DMS153 (cell line): ENCODE measurements around the gene RMRP.

Experiments
- DNase-seq: peaks from one replicate; lab custom pipeline; 2025; lab: John Stamatoyannopoulos, UW

Gene RMRP

DNA sequence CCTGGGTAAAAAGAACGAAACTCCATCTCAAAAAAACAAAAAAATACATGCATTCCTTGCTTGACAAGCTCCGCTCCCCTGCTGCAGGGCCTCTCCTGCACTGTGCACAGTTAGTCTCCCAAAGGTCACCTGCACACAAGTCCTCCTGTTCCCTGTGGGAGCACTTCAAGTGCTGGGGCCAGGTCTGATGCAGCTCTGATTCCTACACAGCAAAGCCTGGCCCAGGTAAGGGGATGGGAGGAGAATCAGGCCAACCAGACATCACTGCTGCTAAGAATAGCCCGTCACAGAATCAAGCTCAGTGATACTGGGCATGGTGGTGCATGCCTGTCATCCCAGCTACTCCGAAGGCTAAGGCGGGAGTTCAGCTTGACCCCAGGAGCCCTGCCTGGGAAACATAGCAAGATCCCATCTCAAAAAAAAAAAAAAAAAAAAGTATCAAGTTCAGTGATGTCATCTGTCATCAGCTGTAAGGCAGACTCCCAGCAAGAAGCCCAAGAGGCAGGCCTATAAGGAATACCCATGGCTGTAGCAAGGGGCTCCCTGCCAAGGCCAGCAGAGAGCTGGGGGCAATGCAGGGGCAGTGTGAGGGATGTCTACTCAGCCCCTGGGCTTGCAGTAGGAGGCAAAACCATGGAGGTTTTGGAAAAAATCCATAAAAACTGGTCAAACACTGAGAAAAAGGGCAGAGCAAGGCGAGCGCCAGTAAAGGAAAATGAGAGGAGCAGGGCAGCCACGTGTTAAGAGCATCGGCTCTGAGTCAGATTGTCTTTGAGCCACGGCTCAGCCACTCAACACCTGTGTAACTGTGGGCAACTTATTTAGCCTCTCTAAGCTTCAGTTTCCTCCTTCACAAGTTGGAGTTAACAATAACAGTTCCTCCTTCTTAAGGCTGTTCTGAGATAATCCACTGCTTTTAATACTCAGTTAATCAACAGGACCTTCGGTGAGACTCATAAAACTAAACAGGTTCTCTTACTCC lies 28.7 kb upstream of the RMRP start:
- no peak for DNase-seq

DNA sequence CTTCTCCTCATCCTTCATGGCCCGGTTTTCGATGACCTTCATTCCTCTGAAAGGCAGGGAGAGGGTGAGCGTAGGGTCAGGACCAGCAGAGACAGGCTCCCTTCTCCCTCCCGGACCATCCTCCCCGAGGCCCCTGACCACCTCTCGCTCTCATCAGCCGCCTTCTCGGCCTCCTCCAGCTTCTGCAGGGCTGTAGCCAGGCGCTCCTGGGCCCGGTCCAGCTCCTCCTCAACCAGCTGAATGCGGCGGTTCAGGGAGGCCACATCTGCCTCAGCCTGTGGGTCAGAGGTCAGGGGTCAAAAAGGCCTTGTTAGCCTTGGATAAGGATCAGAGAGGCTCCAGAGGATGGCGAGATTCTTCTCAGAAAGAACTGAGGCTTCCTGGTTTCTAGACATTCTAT lies 27.7 kb upstream of the RMRP start:
- no peak for DNase-seq

DNA sequence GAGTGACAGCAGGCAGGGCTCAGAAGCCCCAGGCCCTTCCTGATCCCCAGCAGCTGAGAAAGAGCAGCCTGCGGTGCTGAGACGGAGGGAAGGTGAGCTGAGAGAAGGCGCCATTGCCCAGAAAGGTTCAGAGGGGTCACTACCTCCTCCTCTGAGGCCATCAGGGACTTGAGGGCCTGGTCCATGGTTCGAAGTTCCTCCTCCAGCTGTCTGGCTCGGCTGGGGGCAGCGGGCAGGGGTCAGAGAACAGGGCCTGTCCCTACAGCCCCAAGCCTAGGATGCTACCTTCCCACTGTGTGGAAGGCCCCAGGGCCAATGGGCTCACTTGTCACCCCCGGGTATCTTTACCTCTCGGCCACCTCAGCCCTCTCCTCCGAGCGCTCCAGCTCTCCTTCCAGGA lies 27.1 kb upstream of the RMRP start:
- DNase-seq = no peak

DNA sequence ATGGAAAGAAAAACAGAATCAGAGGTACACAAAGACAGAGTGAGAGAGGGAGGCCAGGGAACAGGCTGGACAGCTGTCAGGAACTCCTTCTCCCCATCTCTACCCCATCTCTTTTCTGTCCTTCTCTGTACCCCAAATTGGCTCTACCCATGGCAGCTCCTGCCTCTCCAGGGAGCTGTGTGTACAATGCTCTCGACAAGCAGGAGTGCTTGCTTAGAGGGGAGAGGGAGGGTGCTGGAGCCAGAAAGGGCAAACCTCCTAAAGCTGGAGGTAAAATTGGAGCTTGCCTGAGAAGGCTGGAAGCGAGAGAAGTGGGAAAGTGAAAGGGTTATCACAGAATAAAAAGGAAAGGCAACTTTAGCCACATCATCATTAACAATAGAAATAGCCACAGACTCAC lies 25.5 kb upstream of the RMRP start:
- DNase-seq = no peak

DNA sequence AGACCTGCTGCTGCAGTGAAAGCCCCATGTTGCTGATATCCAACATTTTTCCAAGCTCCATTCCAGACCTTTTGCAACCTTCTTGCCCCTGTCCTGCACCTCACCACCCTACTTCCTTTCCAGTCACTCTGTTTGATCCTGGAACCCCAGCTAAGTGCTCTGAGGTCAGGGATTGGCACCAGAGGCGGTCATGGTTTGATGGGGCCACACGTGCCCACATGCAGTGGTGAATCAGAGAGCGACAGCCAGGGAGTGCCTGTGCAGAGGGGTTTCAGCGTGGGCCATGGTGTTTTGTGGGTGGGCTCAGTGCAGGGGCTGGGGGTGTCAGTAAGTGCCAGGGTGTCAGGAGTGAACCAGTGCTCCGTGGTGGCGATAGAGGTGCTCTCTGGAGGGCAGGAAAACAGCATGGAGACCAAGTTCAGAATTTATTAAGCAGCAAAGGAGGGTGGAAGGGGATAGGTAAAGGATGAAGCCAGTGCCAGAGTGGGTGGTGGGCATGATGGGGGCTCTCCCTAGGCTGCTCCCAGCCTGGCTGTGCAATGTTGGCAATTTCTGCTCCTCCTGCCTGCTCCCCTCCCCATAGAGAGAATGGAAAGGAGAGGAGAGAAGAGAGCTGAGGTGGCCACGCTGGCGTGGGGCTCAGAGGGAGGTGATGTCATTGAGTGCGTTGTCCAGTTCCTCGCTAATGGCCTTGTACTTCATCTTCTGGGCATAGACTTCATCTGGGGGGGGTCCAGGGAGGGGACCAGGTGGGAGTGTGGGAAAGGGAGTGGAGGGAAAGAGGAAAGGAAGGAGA lies 24.9 kb upstream of the RMRP start:
- DNase-seq = no peak

DNA sequence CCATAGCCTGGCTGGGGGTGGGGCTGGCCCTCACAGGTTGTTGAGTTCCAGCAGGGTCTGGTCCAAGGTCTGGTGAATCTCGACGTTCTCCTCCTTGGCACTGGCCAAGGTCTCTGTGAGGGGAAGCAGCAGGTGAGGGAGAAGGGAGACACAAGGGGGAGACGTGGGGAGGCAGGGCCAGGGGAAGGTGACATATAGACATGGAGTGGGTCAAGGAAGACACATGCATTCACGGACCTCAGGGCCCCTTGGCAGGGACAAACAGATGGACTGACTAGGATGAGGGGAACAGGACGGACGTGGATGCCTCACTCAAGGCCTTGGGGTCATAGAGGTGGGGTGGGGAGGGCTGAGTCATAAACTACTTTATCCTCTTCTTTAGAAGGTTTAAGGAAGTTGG lies 24.2 kb upstream of the RMRP start:
- no peak for DNase-seq

DNA sequence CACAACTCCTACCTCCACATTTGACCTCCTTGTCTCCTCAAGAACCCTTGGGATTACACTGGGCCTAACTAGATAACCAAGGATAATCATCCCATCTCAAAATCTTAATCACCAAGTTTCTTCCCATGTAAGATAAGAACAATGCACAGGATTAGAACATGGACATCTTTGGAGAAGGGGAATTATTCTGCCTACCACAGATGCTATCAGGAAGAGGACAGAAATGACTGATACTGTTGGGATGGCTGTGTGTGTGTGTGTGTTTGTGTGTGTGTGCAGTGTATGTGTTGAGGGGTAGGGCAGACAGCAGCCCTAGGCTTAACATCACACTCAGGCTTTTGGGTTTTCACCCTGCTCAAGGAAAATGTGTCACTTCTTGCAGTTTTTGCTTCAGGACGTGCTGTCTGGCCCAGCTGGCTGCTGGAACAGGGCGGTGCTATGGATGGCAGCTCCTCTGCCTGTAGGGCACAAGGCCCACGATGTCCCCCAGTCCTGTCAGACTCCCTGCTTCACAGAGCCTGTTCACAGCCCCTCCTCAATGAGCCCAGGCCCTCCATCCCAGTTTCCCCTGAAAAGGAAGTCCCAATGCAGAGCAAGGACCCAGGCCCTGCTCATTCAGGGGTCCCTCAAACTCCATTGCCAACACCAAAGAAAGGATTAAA lies 23.7 kb upstream of the RMRP start:
- DNase-seq = no peak

DNA sequence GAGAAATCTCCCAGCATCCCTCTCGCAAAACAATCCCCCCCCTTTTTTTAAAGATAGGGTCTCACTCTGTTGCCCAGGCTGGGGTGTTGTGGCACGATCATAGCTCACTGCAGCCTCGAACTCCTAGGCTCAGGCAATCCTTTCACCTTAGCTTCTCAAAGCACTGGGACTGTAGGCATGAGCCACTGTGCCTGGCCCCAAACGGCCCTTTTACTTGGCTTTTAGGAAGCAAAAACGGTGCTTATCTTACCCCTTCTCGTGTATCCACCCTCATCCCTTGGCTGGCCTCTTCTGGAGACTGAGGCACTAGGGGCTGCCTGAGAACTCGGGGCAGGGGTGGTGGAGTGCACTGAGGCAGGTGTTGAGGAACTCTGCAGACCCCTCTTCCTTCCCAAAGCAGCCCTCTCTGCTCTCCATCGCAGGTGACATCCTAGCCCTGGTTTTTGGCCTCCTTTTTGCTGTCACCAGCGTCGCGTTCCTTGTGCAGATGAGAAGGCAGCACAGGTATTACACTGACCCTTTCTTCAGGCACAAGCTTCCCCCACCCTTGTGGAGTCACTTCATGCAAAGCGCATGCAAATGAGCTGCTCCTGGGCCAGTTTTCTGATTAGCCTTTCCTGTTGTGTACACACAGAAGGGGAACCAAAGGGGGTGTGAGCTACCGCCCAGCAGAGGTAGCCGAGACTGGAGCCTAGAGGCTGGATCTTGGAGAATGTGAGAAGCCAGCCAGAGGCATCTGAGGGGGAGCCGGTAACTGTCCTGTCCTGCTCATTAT lies 22.7 kb upstream of the RMRP start:
- DNase-seq = no peak

DNA sequence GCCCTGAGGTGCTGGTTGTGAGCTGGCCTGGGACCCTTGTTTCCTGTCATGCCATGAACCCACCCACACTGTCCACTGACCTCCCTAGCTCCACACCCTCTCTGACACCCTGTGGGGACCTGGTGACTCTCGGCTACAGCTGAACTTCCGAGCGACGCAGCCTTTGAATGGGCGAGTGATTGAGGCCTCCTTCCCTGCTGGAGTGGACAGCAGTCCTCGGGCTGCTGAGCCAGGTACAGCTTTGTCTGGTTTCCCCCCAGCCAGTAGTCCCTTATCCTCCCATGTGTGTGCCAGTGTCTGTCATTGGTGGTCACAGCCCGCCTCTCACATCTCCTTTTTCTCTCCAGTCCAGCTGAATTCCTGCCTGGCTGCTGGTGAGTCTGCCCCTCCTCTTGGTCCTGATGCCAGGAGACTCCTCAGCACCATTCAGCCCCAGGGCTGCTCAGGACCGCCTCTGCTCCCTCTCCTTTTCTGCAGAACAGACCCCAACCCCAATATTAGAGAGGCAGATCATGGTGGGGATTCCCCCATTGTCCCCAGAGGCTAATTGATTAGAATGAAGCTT lies 22.0 kb upstream of the RMRP start:
- no peak for DNase-seq

DNA sequence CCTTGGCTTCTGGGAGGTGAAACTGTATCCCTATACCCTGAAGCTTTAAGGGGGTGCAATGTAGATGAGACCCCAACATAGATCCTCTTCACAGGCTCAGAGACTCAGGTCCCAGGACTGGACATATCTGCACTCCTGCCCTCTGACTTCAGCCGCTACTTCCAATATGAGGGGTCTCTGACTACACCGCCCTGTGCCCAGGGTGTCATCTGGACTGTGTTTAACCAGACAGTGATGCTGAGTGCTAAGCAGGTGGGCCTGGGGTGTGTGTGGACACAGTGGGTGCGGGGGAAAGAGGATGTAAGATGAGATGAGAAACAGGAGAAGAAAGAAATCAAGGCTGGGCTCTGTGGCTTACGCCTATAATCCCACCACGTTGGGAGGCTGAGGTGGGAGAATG lies 21.3 kb upstream of the RMRP start:
- DNase-seq = no peak

DNA sequence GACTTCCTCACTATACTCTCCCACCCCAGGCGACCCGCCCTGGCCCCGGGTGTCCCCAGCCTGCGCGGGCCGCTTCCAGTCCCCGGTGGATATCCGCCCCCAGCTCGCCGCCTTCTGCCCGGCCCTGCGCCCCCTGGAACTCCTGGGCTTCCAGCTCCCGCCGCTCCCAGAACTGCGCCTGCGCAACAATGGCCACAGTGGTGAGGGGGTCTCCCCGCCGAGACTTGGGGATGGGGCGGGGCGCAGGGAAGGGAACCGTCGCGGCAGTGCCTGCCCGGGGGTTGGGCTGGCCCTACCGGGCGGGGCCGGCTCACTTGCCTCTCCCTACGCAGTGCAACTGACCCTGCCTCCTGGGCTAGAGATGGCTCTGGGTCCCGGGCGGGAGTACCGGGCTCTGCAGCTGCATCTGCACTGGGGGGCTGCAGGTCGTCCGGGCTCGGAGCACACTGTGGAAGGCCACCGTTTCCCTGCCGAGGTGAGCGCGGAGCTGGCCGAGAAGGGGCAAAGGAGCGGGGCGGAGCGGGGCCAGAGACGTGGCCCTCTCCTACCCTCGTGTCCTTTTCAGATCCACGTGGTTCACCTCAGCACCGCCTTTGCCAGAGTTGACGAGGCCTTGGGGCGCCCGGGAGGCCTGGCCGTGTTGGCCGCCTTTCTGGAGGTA lies 18.0 kb upstream of the RMRP start:
- DNase-seq = no peak

DNA sequence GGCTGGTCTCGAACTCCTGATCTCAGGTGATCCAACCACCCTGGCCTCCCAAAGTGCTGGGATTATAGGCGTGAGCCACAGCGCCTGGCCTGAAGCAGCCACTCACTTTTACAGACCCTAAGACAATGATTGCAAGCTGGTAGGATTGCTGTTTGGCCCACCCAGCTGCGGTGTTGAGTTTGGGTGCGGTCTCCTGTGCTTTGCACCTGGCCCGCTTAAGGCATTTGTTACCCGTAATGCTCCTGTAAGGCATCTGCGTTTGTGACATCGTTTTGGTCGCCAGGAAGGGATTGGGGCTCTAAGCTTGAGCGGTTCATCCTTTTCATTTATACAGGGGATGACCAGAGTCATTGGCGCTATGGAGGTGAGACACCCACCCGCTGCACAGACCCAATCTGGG lies 17.4 kb upstream of the RMRP start:
- no peak for DNase-seq

DNA sequence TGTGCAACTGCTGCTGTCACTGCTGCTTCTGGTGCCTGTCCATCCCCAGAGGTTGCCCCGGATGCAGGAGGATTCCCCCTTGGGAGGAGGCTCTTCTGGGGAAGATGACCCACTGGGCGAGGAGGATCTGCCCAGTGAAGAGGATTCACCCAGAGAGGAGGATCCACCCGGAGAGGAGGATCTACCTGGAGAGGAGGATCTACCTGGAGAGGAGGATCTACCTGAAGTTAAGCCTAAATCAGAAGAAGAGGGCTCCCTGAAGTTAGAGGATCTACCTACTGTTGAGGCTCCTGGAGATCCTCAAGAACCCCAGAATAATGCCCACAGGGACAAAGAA lies 16.2 kb upstream of the RMRP start:
- no peak for DNase-seq

DNA sequence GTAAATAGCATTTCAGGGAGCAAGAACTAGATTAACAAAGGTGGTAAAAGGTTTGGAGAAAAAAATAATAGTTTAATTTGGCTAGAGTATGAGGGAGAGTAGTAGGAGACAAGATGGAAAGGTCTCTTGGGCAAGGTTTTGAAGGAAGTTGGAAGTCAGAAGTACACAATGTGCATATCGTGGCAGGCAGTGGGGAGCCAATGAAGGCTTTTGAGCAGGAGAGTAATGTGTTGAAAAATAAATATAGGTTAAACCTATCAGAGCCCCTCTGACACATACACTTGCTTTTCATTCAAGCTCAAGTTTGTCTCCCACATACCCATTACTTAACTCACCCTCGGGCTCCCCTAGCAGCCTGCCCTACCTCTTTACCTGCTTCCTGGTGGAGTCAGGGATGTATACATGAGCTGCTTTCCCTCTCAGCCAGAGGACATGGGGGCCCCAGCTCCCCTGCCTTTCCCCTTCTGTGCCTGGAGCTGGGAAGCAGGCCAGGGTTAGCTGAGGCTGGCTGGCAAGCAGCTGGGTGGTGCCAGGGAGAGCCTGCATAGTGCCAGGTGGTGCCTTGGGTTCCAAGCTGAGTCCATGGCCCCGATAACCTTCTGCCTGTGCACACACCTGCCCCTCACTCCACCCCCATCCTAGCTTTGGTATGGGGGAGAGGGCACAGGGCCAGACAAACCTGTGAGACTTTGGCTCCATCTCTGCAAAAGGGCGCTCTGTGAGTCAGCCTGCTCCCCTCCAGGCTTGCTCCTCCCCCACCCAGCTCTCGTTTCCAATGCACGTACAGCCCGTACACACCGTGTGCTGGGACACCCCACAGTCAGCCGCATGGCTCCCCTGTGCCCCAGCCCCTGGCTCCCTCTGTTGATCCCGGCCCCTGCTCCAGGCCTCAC lies 15.6 kb upstream of the RMRP start, which contains the start of gene CA9:
Gene CA9 (plus strand): TSS at position 797 of the 893 bp plus-strand sequence. CDS start 32 bp downstream, at position 829.
- no peak for DNase-seq

DNA sequence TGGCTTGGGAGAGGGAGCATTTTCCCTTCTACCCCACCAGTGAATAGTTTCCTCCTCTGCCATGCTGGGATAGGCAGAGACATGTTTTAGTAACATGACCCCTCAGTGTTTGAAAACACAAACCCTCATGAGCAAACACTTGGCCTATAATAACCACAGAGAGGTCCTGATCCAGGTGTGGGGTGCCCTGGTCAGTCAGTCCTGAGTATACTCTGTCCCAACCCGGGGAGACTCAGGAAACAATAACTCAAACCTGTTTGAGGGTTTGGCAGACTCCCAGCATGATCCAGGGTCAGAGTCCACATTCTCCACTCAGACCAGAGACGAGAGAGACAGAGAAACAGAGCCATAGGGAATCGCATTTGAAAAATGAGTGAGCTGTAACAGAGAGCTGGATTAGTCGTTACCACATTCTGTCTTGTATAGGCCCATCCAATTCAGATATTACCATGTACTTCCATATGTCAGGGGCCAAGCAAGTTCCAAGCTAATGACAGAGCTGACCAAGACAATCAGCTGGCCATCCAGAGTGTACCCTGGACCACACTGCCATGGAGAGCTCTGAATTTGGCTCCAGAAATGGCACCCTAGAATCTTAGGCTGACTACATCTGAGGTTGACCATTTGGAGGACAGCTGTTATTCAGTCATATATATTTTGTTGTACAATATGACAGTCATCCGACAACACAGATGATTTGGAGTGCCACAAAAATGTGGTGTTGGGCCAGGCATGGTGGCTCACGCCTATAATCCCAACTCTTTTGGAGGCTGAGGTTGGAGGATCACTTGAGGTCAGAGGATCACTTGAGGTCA lies 11.7 kb upstream of the RMRP start:
- peak; percentile 21 for DNase-seq

DNA sequence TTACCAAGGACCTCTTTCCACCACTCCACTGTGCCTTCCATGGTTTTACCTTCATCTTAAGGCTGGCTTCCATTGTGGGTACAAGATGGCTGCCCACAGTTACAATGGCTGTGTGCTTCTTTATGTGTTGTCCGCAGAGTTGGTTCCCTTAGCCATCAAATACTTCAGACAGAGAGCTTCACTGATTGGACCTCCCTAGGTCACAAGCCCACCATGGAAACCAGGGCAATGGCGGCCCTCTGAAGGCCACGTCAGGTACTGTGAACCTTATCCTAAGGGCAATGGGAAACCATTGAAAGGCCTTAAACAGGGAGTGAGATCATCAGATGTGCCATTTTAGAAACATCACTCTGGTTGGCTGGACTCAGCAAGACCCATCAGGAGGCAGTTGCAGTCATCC lies 10.1 kb upstream of the RMRP start:
- no peak for DNase-seq

DNA sequence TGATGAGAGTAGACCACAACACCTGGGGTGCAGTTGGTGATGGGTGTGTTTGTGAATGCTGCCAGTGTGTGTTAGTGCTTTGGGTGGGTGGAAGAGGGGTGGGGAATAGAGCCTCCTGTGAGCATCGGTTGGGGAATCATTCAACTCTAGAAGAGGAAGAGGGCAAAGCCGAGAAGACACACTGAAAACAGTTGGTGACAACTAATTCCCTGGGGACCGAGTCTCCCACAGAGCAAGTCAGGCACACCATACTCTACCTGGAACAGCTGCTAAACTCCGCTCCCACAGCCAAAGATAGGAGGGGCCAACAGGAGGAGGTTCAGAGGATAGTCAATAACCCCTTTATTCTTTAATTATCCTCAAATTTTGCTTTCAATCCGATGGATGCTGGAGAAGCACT lies 8.7 kb upstream of the RMRP start:
- DNase-seq = no peak

DNA sequence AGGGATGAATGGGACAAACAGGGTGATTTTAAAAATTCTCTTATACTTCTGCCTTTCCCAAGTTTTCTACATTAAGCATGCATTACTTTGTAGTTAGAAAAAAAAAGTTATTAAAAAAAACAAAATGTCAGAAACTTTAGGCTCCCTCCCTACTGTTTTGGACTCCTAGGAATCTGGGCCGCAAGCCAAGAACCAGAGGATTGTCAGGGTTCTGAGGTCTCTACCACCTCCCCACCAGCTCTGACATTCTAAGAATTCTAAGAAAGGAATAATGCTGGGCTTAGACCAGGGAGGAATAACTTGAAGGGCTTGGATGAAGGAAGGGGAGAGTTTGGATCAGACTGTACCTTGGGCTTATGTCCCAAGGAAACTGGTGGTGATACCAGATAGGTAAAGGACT lies 8.2 kb upstream of the RMRP start:
- DNase-seq = no peak

DNA sequence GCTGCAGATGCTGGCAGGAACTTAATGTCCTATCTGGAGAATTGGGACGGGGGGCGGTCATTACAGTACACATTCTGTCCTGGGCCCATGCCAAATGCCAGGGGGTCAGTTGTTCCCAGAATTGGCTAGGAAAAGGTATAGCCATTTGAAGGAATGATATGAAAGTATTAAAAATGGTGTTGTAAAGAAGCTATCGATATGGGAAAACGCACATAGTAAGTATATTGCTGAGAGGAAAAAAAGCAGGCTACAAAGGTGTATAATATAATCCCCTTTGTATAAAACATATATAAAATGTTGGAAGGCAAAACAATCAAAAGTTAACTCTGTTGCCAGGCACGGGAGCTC lies 7.6 kb upstream of the RMRP start:
- DNase-seq = no peak
